Endodermal cell (in vitro differentiated cells): ENCODE measurements around the gene CZIB. TPM values are rescaled to one million over a fixed set of nuclear protein-coding genes. Genes with fewer than 3 reads are reported as not detected.

Experiments
- DNase-seq: peaks from one replicate; pipeline ENCODE4 v3.0.0-alpha.2; 2017
- H3K27ac ChIP-seq: 2 replicates; pipeline ENCODE4 v1.5.1; 2013; ENCODE audit warnings: mild to moderate bottlenecking, low read depth, low read length, moderate library complexity
- H3K27me3 ChIP-seq: 2 replicates; pipeline ENCODE4 v1.6.1; 2013; ENCODE audit warnings: mild to moderate bottlenecking, low read length, moderate library complexity; ENCODE audit not compliant: insufficient read depth, control insufficient read depth, poor library complexity, severe bottlenecking
- H3K36me3 ChIP-seq: 2 replicates; pipeline ENCODE4 v1.7.0; 2013; ENCODE audit warnings: mild to moderate bottlenecking, low read length, moderate library complexity; ENCODE audit not compliant: control insufficient read depth, insufficient read depth
- H3K4me1 ChIP-seq: one replicate; pipeline ENCODE4 v1.7.0; 2013; ENCODE audit warnings: low read length; ENCODE audit not compliant: control insufficient read depth, insufficient read depth
- H3K4me3 ChIP-seq: 2 replicates; pipeline ENCODE4 v1.5.1; 2013; ENCODE audit warnings: mild to moderate bottlenecking, low read length, moderate library complexity
- H3K9ac ChIP-seq: 2 replicates; pipeline ENCODE4 v1.6.1; 2013; ENCODE audit warnings: mild to moderate bottlenecking, low read length, moderate library complexity; ENCODE audit not compliant: poor library complexity, severe bottlenecking; ENCODE audit errors: extremely low read depth
- H3K9me3 ChIP-seq: 2 replicates; pipeline ENCODE4 v1.6.1; 2013; ENCODE audit warnings: mild to moderate bottlenecking, low read length, moderate library complexity; ENCODE audit not compliant: control insufficient read depth
- H3K27ac Mint-ChIP-seq: 2 replicates; pipeline ENCODE4 v1.8.0; 2020; ENCODE audit warnings: mixed read lengths
- H3K27me3 Mint-ChIP-seq: 2 replicates; pipeline ENCODE4 v1.8.0; 2021; ENCODE audit warnings: mild to moderate bottlenecking, mixed read lengths; ENCODE audit not compliant: insufficient read depth
- H3K36me3 Mint-ChIP-seq: 2 replicates; pipeline ENCODE4 v1.8.0; 2020; ENCODE audit warnings: low read depth, mixed read lengths
- H3K4me1 Mint-ChIP-seq: 2 replicates; pipeline ENCODE4 v1.8.0; 2020; ENCODE audit warnings: mixed read lengths
- H3K4me3 Mint-ChIP-seq: 2 replicates; pipeline ENCODE4 v1.8.0; 2020; ENCODE audit warnings: mild to moderate bottlenecking, moderate library complexity, mixed read lengths
- H3K9me3 Mint-ChIP-seq: 2 replicates; pipeline ENCODE4 v1.8.0; 2020; ENCODE audit warnings: mild to moderate bottlenecking, mixed read lengths
- WGBS, 2 experiments: methylation state at CpG; one replicate each; pipeline versions ENCODE4 v1.1.5 to v1.1.7; 2013; ENCODE audit warnings: missing lambda C conversion rate in 2 of 2, mixed read lengths in 1 of 2; ENCODE audit not compliant: insufficient coverage in 1 of 2, insufficient read length in 1 of 2; 5-methylcytosine and 5-hydroxymethylcytosine counted together
- total RNA-seq, 2 donors: library from RNA; stranded (reverse); fragmentation: NEBNext Ultra II Directional in 1 of 2; extraction: Animal tissue kit (Norgen Biotek cat#: 25700) in 1 of 2; gene quantifications; 2 replicates in 1 of 2; 3 replicates in 1 of 2; pipeline ENCODE4 v1.2.1, GENCODE V29; 2021
- TF ChIP-seq, protein P1 (sequence below): fragments of 200-600 bp; sonication (generic); conservative IDR thresholded peaks from 2 replicates; pipeline ENCODE4 v1.5.0; 2021; ENCODE audit warnings: antibody characterized with exemption, mild to moderate bottlenecking

Gene CZIB
- total RNA-seq, 2 donors from 2014 or later = 64.4 to 74.2 TPM

DNA sequence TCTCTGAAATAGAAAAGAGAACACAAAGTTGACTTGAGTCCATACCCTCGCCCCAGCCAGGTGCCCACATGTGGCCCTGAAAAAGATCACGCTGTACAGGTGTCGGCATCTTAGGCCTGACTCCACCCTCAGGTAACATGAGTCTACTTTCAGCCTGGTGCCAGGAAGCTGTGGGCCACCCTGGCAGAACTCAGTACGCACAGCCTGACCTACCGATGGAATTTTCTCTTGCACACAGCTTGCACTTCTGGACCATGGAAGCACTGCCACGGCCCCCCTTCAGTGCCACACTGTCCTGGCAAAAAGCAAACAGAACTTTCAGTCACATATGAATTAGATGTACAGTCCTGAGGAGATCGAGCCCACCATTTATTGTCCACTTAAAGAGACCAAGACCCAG lies 2.2 kb downstream of the CZIB start:
- DNase-seq = no peak
- Histone ChIP-seq H3K36me3 (peaks cover 36% of the 10 kb centered on the region), H3K4me3 (no peak overlapping the region), H3K27me3 (no peaks in the 10 kb centered on the region), H3K9ac (no peak overlapping the region), H3K27ac (no peak overlapping the region), H3K4me1 (no peaks in the 10 kb centered on the region), H3K9me3 (no peaks in the 10 kb centered on the region)
- no peak overlapping the region for H3K27ac Mint-ChIP-seq
- H3K27me3 Mint-ChIP-seq = no peaks in the 10 kb centered on the region
- H3K4me3 Mint-ChIP-seq = no peak overlapping the region
- H3K36me3 Mint-ChIP-seq = peaks cover 28% of the 10 kb centered on the region
- peaks cover 12% of the 10 kb centered on the region for H3K4me1 Mint-ChIP-seq
- TF ChIP-seq, protein P1, sequence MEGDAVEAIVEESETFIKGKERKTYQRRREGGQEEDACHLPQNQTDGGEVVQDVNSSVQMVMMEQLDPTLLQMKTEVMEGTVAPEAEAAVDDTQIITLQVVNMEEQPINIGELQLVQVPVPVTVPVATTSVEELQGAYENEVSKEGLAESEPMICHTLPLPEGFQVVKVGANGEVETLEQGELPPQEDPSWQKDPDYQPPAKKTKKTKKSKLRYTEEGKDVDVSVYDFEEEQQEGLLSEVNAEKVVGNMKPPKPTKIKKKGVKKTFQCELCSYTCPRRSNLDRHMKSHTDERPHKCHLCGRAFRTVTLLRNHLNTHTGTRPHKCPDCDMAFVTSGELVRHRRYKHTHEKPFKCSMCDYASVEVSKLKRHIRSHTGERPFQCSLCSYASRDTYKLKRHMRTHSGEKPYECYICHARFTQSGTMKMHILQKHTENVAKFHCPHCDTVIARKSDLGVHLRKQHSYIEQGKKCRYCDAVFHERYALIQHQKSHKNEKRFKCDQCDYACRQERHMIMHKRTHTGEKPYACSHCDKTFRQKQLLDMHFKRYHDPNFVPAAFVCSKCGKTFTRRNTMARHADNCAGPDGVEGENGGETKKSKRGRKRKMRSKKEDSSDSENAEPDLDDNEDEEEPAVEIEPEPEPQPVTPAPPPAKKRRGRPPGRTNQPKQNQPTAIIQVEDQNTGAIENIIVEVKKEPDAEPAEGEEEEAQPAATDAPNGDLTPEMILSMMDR = no peak
- WGBS, 2 experiments = 88% methylated on average over 5 to 7 of the region's 7 CpGs
- no peaks in the 10 kb centered on the region for H3K9me3 Mint-ChIP-seq

DNA sequence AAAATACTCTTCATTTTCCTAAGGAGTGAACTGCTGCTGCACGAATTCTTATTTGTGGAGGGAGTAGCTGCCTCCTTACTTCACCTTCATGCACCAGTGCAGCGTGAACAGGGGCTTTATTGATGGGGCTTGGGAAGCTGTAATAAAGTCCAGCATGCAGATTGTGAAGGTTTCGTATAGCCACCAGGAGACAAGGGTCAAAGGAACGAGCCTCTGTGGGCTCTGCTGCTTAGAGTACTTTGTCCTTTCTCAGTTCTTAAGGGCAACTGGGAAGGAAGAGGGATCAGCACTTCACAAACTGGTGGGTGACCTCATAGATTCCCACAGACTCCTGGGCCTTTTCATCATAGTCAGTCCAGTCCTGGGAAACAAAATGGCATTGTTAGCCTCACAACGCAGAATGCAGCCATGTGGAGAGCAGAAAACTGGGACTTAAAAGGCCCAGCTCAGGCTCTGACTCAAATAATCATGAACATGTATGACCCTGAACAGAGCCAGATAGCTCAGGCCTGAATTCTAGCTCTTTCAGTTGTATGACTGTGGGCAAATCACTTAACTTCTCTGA lies 6.0 kb downstream of the CZIB start:
- H3K4me3 Mint-ChIP-seq = no peak overlapping the region
- TF ChIP-seq, protein P1 = no peak
- 84 to 87% methylated on average over 4 to 5 of the region's 5 CpGs for WGBS, 2 experiments
- H3K4me1 Mint-ChIP-seq = peaks cover 3% of the 10 kb centered on the region
- Histone ChIP-seq H3K27me3 (no peaks in the 10 kb centered on the region), H3K36me3 (peaks cover 67% of the 10 kb centered on the region), H3K4me3 (no peak overlapping the region), H3K4me1 (no peaks in the 10 kb centered on the region), H3K9me3 (no peaks in the 10 kb centered on the region), H3K9ac (no peak overlapping the region), H3K27ac (no peak overlapping the region)
- no peaks in the 10 kb centered on the region for H3K27me3 Mint-ChIP-seq
- H3K9me3 Mint-ChIP-seq = no peaks in the 10 kb centered on the region
- peaks cover 61% of the 10 kb centered on the region for H3K36me3 Mint-ChIP-seq
- DNase-seq = no peak
- H3K27ac Mint-ChIP-seq = no peak overlapping the region

DNA sequence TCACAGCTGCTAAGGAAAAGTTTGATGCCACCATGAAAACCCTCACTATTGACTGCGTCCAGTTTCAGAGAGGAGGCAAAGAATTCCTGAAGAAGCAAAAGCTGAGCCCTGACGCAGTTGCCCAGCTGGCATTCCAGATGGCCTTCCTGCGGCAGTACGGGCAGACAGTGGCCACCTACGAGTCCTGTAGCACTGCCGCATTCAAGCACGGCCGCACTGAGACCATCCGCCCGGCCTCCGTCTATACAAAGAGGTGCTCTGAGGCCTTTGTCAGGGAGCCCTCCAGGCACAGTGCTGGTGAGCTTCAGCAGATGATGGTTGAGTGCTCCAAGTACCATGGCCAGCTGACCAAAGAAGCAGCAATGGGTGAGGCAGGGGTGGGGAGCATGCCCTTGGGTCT lies 9.5 kb downstream of the CZIB start:
- H3K27ac Mint-ChIP-seq = no peak overlapping the region
- Histone ChIP-seq H3K9me3 (peaks cover 13% of the 10 kb centered on the region), H3K9ac (no peak overlapping the region), H3K36me3 (peaks cover 77% of the 10 kb centered on the region), H3K4me1 (no peaks in the 10 kb centered on the region), H3K27ac (no peak overlapping the region), H3K27me3 (no peaks in the 10 kb centered on the region), H3K4me3 (no peak overlapping the region)
- TF ChIP-seq, protein P1 = no peak
- no peaks in the 10 kb centered on the region for H3K27me3 Mint-ChIP-seq
- DNase-seq = no peak
- H3K36me3 Mint-ChIP-seq = peaks cover 84% of the 10 kb centered on the region
- H3K4me3 Mint-ChIP-seq = no peak overlapping the region
- no peaks in the 10 kb centered on the region for H3K4me1 Mint-ChIP-seq
- peaks cover 23% of the 10 kb centered on the region for H3K9me3 Mint-ChIP-seq
- WGBS, 2 experiments = 97% methylated on average over 8 to 11 of the region's 11 CpGs
